HCT116 (cell line): ENCODE data around the gene TTC38.

ENCODE experiments used
- CTCF ChIP-seq, 3 experiments: fragments of 200-600 bp in 1 of 3; sonication (generic) in 1 of 3; IDR thresholded peaks in 2 of 3; conservative IDR thresholded peaks in 1 of 3; 2 replicates each; pipeline ENCODE4 v1.5.1; 2012 to 2017; ENCODE audit warnings: low read depth in 2 of 3, low read length in 2 of 3, antibody characterized with exemption in 1 of 3, borderline replicate concordance in 1 of 3, control low read depth in 1 of 3, mild to moderate bottlenecking in 1 of 3, mixed read lengths in 1 of 3, mixed run types in 1 of 3, moderate library complexity in 1 of 3; ENCODE audit not compliant: insufficient read depth in 1 of 3
- EGR1 ChIP-seq: IDR thresholded peaks from 2 replicates; pipeline ENCODE4 v1.6.1; 2012; ENCODE audit warnings: low read depth
- EZH2 ChIP-seq: fragments of 200-600 bp; sonication (generic); IDR thresholded peaks from 2 replicates; pipeline ENCODE4 v1.6.1; 2017; ENCODE audit warnings: antibody characterized with exemption, mixed run types
- FOSL1 ChIP-seq: IDR thresholded peaks from 2 replicates; pipeline ENCODE4 v1.6.1; 2012; ENCODE audit warnings: low read depth
- POLR2AphosphoS5 ChIP-seq: IDR thresholded peaks from 2 replicates; pipeline ENCODE4 v1.6.1; 2011; ENCODE audit warnings: mild to moderate bottlenecking, low read depth, low read length, moderate library complexity
- RAD21 ChIP-seq: IDR thresholded peaks from 2 replicates; pipeline ENCODE4 v1.6.1; 2012; ENCODE audit warnings: low read depth, mild to moderate bottlenecking
- REST ChIP-seq: IDR thresholded peaks from 2 replicates; pipeline ENCODE4 v1.6.1; 2012; ENCODE audit warnings: low read depth
- SP1 ChIP-seq: IDR thresholded peaks from 2 replicates; pipeline ENCODE4 v1.6.1; 2012; ENCODE audit warnings: low read depth
- TCF7L2 ChIP-seq: IDR thresholded peaks from 2 replicates; pipeline ENCODE4 v1.7.0; 2011; ENCODE audit warnings: borderline replicate concordance, inconsistent platforms; ENCODE audit not compliant: insufficient read depth, insufficient read length; ENCODE audit errors: extremely low read depth
- YY1 ChIP-seq: IDR thresholded peaks from 2 replicates; pipeline ENCODE4 v1.6.1; 2011; ENCODE audit warnings: low read length, low read depth, moderate library complexity, mild to moderate bottlenecking; ENCODE audit not compliant: insufficient replicate concordance; ENCODE audit errors: extremely low read depth
- ZNF274 ChIP-seq: fragments of 200-500 bp; sonication (Bioruptor generic); IDR thresholded peaks from 2 replicates; pipeline ENCODE4 v1.6.1; 2014; ENCODE audit warnings: mild to moderate bottlenecking, low read depth, low read length, inconsistent platforms

- no peak for TF ChIP-seq CTCF (IDR thresholded peaks at IDR 0.05 in 2 of 3, conservative IDR thresholded peaks at IDR 0.05 in 1 of 3; ENCODE audit: borderline replicate concordance in 1 of 3, insufficient read depth in 1 of 3, low read depth in 2 of 3, low read length in 2 of 3)
- TF ChIP-seq EZH2 = no peak
- no peak for TF ChIP-seq TCF7L2
- no peak for TF ChIP-seq ZNF274
- TF ChIP-seq FOSL1 = no peak
- TF ChIP-seq REST = no peak
- no peak for TF ChIP-seq YY1
- no peak for TF ChIP-seq RAD21
- TF ChIP-seq SP1 = no peak
- no peak for TF ChIP-seq EGR1
- TF ChIP-seq POLR2AphosphoS5 = no peak
Observed at GRCh38 chr22:46318576-46318975, 50.8 kb downstream of the TTC38 start.
